ENCODE data around the gene MAPK8. TPM values are rescaled to one million over a fixed set of nuclear protein-coding genes. Genes with fewer than 3 reads are reported as not detected.

MAPK8 gene
- total and polyA plus RNA-seq, 4 donors: 9.1 to 142 (median 24.2) TPM

DNA sequence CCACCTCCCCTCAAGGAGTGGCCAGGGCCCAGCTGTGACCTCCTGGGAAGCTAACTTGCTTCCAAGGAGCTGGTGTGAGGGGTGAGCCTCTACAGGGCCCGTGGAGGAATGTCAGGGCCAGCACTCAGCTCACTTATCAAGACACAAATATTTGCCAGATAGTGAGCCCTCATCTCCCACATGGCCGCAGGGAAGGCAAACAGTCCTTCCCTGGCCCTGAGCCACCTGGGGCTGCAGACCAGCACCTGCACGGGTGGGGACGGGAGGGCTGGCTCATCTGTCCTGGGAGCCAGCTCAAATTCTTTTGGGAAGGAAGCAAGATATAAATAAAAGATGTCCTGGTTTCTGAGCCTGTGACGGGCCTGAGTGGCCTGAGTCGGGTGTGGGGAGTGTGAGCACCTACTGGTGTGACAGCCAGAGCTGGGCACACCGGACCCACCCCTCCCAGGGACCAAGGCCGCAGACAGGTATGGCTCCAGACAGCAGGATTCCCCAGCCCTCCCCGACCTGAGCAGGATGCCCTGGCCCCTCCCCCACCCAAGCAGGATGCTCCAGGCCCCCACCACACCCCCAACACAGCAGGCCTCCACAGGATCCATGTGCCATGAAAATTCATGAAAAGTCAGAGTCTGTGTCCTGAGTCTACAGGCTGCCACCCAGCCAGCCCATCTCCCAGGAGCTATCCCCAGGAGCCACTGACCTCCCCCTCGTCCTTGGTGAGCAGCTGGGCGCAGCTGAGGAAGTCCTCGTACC is 148.0 kb downstream of the MAPK8 start:
- 66 to 79% methylated on average over 12 of the region's 12 CpGs for WGBS, 2 donors
- TF ChIP-seq CTCF (IDR thresholded peaks at IDR 0.05; ENCODE audit: control extremely low read depth, extremely low read depth): no peak
- H3K9me3 ChIP-seq (ENCODE audit: control insufficient read depth in 4 of 4, insufficient read depth in 3 of 4, low read length in 3 of 4): no peaks in the 10 kb centered on the region
- no peak overlapping the region for H3K9ac ChIP-seq (ENCODE audit: insufficient read depth in 1 of 2, low read length in 2 of 2)
- H3K27me3 ChIP-seq (ENCODE audit: control insufficient read depth in 3 of 3, insufficient read depth in 3 of 3, low read length in 2 of 3): no peaks in the 10 kb centered on the region
- ATAC-seq (ENCODE audit: insufficient read depth, low FRiP score) (no peak), DNase-seq (no peak)
- H3K36me3 ChIP-seq (ENCODE audit: control insufficient read depth in 4 of 4, insufficient read depth in 4 of 4, low read length in 4 of 4): no peaks in the 10 kb centered on the region
- H3K4me1 ChIP-seq (ENCODE audit: control insufficient read depth in 5 of 5, insufficient read depth in 5 of 5, low read length in 5 of 5): peaks cover 0 to 35% (median 7%) of the 10 kb centered on the region in 5 donors
- no peak overlapping the region for H3K4me3 ChIP-seq
- H3K27ac ChIP-seq (ENCODE audit: low read depth in 1 of 2, low read length in 1 of 2): no peak overlapping the region

- Histone ChIP-seq H3K9me3 (ENCODE audit: control insufficient read depth in 4 of 4, insufficient read depth in 3 of 4, low read length in 3 of 4) (no peaks in the 10 kb centered on the region), H3K4me1 (ENCODE audit: control insufficient read depth in 5 of 5, insufficient read depth in 5 of 5, low read length in 5 of 5) (peaks cover 0 to 35% (median 7%) of the 10 kb centered on the region in 5 donors), H3K27ac (ENCODE audit: low read depth in 1 of 2, low read length in 1 of 2) (no peak overlapping the region), H3K36me3 (ENCODE audit: control insufficient read depth in 4 of 4, insufficient read depth in 4 of 4, low read length in 4 of 4) (no peaks in the 10 kb centered on the region), H3K4me3 (no peak overlapping the region), H3K27me3 (ENCODE audit: control insufficient read depth in 3 of 3, insufficient read depth in 3 of 3, low read length in 2 of 3) (no peaks in the 10 kb centered on the region), H3K9ac (ENCODE audit: insufficient read depth in 1 of 2, low read length in 2 of 2) (no peak overlapping the region)
- TF ChIP-seq CTCF (IDR thresholded peaks at IDR 0.05; ENCODE audit: control extremely low read depth, extremely low read depth): no peak
- WGBS, 2 donors: 90% methylated on average over 11 of the region's 11 CpGs
- no peak for ATAC-seq (ENCODE audit: insufficient read depth, low FRiP score)
- no peak for DNase-seq
These were observed 148.5 kb downstream of the MAPK8 start for GRCh38 chr10:48455055-48455391.

- TF ChIP-seq CTCF (IDR thresholded peaks at IDR 0.05; ENCODE audit: control extremely low read depth, extremely low read depth): no peak
- Histone ChIP-seq H3K4me3 (no peak overlapping the region), H3K27ac (ENCODE audit: low read depth in 1 of 2, low read length in 1 of 2) (no peak overlapping the region), H3K4me1 (ENCODE audit: control insufficient read depth in 5 of 5, insufficient read depth in 5 of 5, low read length in 5 of 5) (peaks cover 0 to 35% (median 7%) of the 10 kb centered on the region in 5 donors), H3K27me3 (ENCODE audit: control insufficient read depth in 3 of 3, insufficient read depth in 3 of 3, low read length in 2 of 3) (no peaks in the 10 kb centered on the region), H3K36me3 (ENCODE audit: control insufficient read depth in 4 of 4, insufficient read depth in 4 of 4, low read length in 4 of 4) (no peaks in the 10 kb centered on the region), H3K9ac (ENCODE audit: insufficient read depth in 1 of 2, low read length in 2 of 2) (no peak overlapping the region), H3K9me3 (ENCODE audit: control insufficient read depth in 4 of 4, insufficient read depth in 3 of 4, low read length in 3 of 4) (no peaks in the 10 kb centered on the region)
- DNase-seq (no peak), ATAC-seq (ENCODE audit: insufficient read depth, low FRiP score) (no peak)
- 91 to 93% methylated on average over 15 of the region's 15 CpGs for WGBS, 2 donors
These were observed 149.1 kb downstream of the MAPK8 start for GRCh38 chr10:48455392-48456151.
